ENCODE results near the gene MORN1.

- no peak for TF ChIP-seq EZH2phosphoT487 (IDR thresholded peaks at IDR 0.05; ENCODE audit: borderline replicate concordance)
- TF ChIP-seq, protein P1, sequence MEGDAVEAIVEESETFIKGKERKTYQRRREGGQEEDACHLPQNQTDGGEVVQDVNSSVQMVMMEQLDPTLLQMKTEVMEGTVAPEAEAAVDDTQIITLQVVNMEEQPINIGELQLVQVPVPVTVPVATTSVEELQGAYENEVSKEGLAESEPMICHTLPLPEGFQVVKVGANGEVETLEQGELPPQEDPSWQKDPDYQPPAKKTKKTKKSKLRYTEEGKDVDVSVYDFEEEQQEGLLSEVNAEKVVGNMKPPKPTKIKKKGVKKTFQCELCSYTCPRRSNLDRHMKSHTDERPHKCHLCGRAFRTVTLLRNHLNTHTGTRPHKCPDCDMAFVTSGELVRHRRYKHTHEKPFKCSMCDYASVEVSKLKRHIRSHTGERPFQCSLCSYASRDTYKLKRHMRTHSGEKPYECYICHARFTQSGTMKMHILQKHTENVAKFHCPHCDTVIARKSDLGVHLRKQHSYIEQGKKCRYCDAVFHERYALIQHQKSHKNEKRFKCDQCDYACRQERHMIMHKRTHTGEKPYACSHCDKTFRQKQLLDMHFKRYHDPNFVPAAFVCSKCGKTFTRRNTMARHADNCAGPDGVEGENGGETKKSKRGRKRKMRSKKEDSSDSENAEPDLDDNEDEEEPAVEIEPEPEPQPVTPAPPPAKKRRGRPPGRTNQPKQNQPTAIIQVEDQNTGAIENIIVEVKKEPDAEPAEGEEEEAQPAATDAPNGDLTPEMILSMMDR (conservative IDR thresholded peaks at IDR 0.05; ENCODE audit: low read length) = no peak
Observed at GRCh38 chr1:2304282-2304681, 87.1 kb downstream of the MORN1 start.
